Measurements from ENCODE around the gene TNP2.

- TF ChIP-seq POLR2A (IDR thresholded peaks at IDR 0.05; ENCODE audit: low read length) (no peak), GATA1 (IDR thresholded peaks at IDR 0.05; ENCODE audit: low read depth, low read length) (no peak)
Measured at GRCh38 chr16:11314309-11314894, 45.3 kb upstream of the TNP2 start.

Measured in erythroblast (primary cell).